Mesenchymal stem cell (in vitro differentiated cells and primary cell): ENCODE results near the gene CDC16.

ENCODE experiments used
- DNase-seq: peaks from one replicate; pipeline ENCODE4 v3.0.0-alpha.2; 2013
- H2AFZ ChIP-seq: one replicate; pipeline ENCODE4 v1.6.1; 2013; ENCODE audit warnings: low read depth, mild to moderate bottlenecking, control low read depth, inconsistent platforms, low read length, moderate library complexity
- H2AK5ac ChIP-seq: 2 replicates; pipeline ENCODE4 v1.6.1; 2013; ENCODE audit warnings: low read length, moderate library complexity, mild to moderate bottlenecking, inconsistent platforms; ENCODE audit not compliant: severe bottlenecking
- H2BK120ac ChIP-seq: one replicate; pipeline ENCODE4 v1.6.1; 2013; ENCODE audit warnings: low read depth, mild to moderate bottlenecking, inconsistent platforms, low read length, moderate library complexity
- H2BK12ac ChIP-seq, 2 experiments: one replicate each; pipeline ENCODE4 v1.6.1; 2013; ENCODE audit warnings: inconsistent platforms in 2 of 2, low read length in 2 of 2, mild to moderate bottlenecking in 2 of 2, moderate library complexity in 2 of 2, control low read depth in 1 of 2
- H2BK15ac ChIP-seq: one replicate; pipeline ENCODE4 v1.6.1; 2013; ENCODE audit warnings: mild to moderate bottlenecking, low read depth, inconsistent platforms; ENCODE audit not compliant: poor library complexity, severe bottlenecking
- H2BK5ac ChIP-seq: 2 replicates; pipeline ENCODE4 v1.6.1; 2013; ENCODE audit warnings: low read depth, mild to moderate bottlenecking, low read length, control low read depth, inconsistent platforms; ENCODE audit not compliant: poor library complexity, severe bottlenecking
- H3K14ac ChIP-seq, 2 experiments: one replicate each; pipeline ENCODE4 v1.6.1; 2013; ENCODE audit warnings: inconsistent platforms in 2 of 2, low read length in 2 of 2, control low read depth in 1 of 2, mild to moderate bottlenecking in 1 of 2, moderate library complexity in 1 of 2
- H3K18ac ChIP-seq, 2 experiments: one replicate each; pipeline ENCODE4 v1.6.1; 2013; ENCODE audit warnings: inconsistent platforms in 2 of 2, low read length in 2 of 2, control low read depth in 1 of 2, low read depth in 1 of 2, mild to moderate bottlenecking in 1 of 2
- H3K23ac ChIP-seq, 2 experiments: one replicate each; pipeline ENCODE4 v1.6.1; 2013; ENCODE audit warnings: inconsistent platforms in 2 of 2, low read length in 2 of 2, mild to moderate bottlenecking in 2 of 2, moderate library complexity in 2 of 2, control low read depth in 1 of 2
- H3K27ac ChIP-seq: 2 replicates; pipeline ENCODE4 v1.5.1; 2013; ENCODE audit warnings: mild to moderate bottlenecking, moderate library complexity, low read length, control low read depth, inconsistent platforms; ENCODE audit not compliant: poor library complexity, severe bottlenecking
- H3K27me3 ChIP-seq, 2 experiments: 2 replicates each; pipeline versions ENCODE4 v1.6.1 to v1.7.0; 2013; ENCODE audit warnings: low read length in 2 of 2, mild to moderate bottlenecking in 2 of 2, moderate library complexity in 2 of 2, control low read depth in 1 of 2, inconsistent platforms in 1 of 2; ENCODE audit not compliant: control insufficient read depth in 1 of 2, insufficient read depth in 1 of 2
- H3K36me3 ChIP-seq, 2 experiments: 2 replicates each; pipeline versions ENCODE4 v1.6.1 to v1.7.0; 2013; ENCODE audit warnings: low read length in 2 of 2, control low read depth in 1 of 2, inconsistent platforms in 1 of 2, low read depth in 1 of 2, mild to moderate bottlenecking in 1 of 2; ENCODE audit not compliant: insufficient read depth in 2 of 2, control insufficient read depth in 1 of 2
- H3K4ac ChIP-seq, 2 experiments: one replicate each; pipeline ENCODE4 v1.6.1; 2013; ENCODE audit warnings: inconsistent platforms in 2 of 2, low read length in 2 of 2, mild to moderate bottlenecking in 2 of 2, moderate library complexity in 2 of 2, control low read depth in 1 of 2, low read depth in 1 of 2
- H3K4me1 ChIP-seq: 2 replicates; pipeline ENCODE4 v1.6.1; 2013; ENCODE audit warnings: low read depth, low read length, control low read depth; ENCODE audit not compliant: control insufficient read depth, insufficient read depth
- H3K4me2 ChIP-seq: 2 replicates; pipeline ENCODE4 v1.6.1; 2013; ENCODE audit warnings: low read length, mild to moderate bottlenecking, inconsistent platforms; ENCODE audit not compliant: poor library complexity, severe bottlenecking
- H3K4me3 ChIP-seq, 2 experiments: 2 replicates each; pipeline versions ENCODE4 v1.5.1 to v1.7.0; 2013; ENCODE audit warnings: low read length in 2 of 2, mild to moderate bottlenecking in 2 of 2, control low read depth in 1 of 2, low read depth in 1 of 2; ENCODE audit not compliant: insufficient read depth in 1 of 2
- H3K79me1 ChIP-seq: replicated peaks from 2 replicates; pipeline ENCODE4 v1.6.1; 2013; ENCODE audit warnings: mild to moderate bottlenecking, control low read depth, low read length, inconsistent platforms; ENCODE audit not compliant: poor library complexity, severe bottlenecking
- H3K9ac ChIP-seq: 2 replicates; pipeline ENCODE4 v1.7.0; 2013; ENCODE audit warnings: mild to moderate bottlenecking, low read length, moderate library complexity
- H3K9me3 ChIP-seq: 2 replicates; pipeline ENCODE4 v1.7.0; 2013; ENCODE audit warnings: mild to moderate bottlenecking, low read length; ENCODE audit not compliant: control insufficient read depth
- H4K8ac ChIP-seq: one replicate; pipeline ENCODE4 v1.6.1; 2013; ENCODE audit warnings: inconsistent platforms, mild to moderate bottlenecking, low read length, moderate library complexity
- H4K91ac ChIP-seq: one replicate; pipeline ENCODE4 v1.6.1; 2013; ENCODE audit warnings: mild to moderate bottlenecking, low read length, inconsistent platforms
- WGBS: methylation state at CpG from one replicate; pipeline ENCODE4 v1.1.7; 2013; ENCODE audit warnings: mixed read lengths; 5-methylcytosine and 5-hydroxymethylcytosine counted together

The CDC16 gene

GRCh38 chr13:114282041-114282670, 47.5 kb downstream of the CDC16 start:
- H3K9ac ChIP-seq, result peak overlapping the region; percentile 94
- H3K4me2 ChIP-seq, result peak overlapping the region; percentile 73
- peak overlapping the region in 1 of 2 experiments; percentile 96 for H3K23ac ChIP-seq
- peaks cover 7% of the 10 kb centered on the region for H3K4me1 ChIP-seq
- H2BK12ac ChIP-seq, result no peak overlapping the region
- peak overlapping the region; percentile 61 for H4K91ac ChIP-seq
- peaks cover 19 to 49% of the 10 kb centered on the region in 2 experiments for H3K36me3 ChIP-seq
- no peaks in the 10 kb centered on the region for H3K9me3 ChIP-seq
- peak overlapping the region; percentile 91 for H2BK5ac ChIP-seq
- H3K18ac ChIP-seq, result peak overlapping the region; percentile 72 to 91
- peak overlapping the region; percentile 98 for H3K27ac ChIP-seq
- H2AFZ ChIP-seq, result peak overlapping the region; percentile 44
- WGBS, result under 1% methylated on average over 39 of the region's 50 CpGs
- H3K79me1 ChIP-seq, result peaks cover 2% of the 10 kb centered on the region
- no peaks in the 10 kb centered on the region for H3K27me3 ChIP-seq
- H2BK15ac ChIP-seq, result no peak overlapping the region
- no peak overlapping the region for H2BK120ac ChIP-seq
- H3K4ac ChIP-seq, result peak overlapping the region; percentile 87 to 88
- H4K8ac ChIP-seq, result peak overlapping the region; percentile 49
- DNase-seq, result peak; percentile 87
- peak overlapping the region; percentile 47 for H2AK5ac ChIP-seq
- H3K14ac ChIP-seq, result peak overlapping the region in 1 of 2 experiments; percentile 57
- H3K4me3 ChIP-seq, result peak overlapping the region; percentile 81 to 83

GRCh38 chr13:114283576-114283975, 48.9 kb downstream of the CDC16 start:
- H3K36me3 ChIP-seq, result peaks cover 28 to 51% of the 10 kb centered on the region in 2 experiments
- no peak overlapping the region for H4K8ac ChIP-seq
- 51% methylated on average over 1 of the region's 3 CpGs for WGBS
- no peak overlapping the region for H3K23ac ChIP-seq
- no peak overlapping the region for H3K27ac ChIP-seq
- no peak overlapping the region for H3K18ac ChIP-seq
- H2AK5ac ChIP-seq, result no peak overlapping the region
- no peak overlapping the region for H2BK120ac ChIP-seq
- peaks cover 15% of the 10 kb centered on the region for H3K4me1 ChIP-seq
- no peak overlapping the region for H3K14ac ChIP-seq
- peak overlapping the region; percentile 94 for H3K9ac ChIP-seq
- no peaks in the 10 kb centered on the region for H3K27me3 ChIP-seq
- no peak overlapping the region for H3K4me2 ChIP-seq
- H4K91ac ChIP-seq, result no peak overlapping the region
- H3K79me1 ChIP-seq, result peaks cover 7% of the 10 kb centered on the region
- H2BK5ac ChIP-seq, result no peak overlapping the region
- H3K9me3 ChIP-seq, result no peaks in the 10 kb centered on the region
- H3K4ac ChIP-seq, result no peak overlapping the region
- H2BK12ac ChIP-seq, result no peak overlapping the region
- H3K4me3 ChIP-seq, result no peak overlapping the region
- no peak overlapping the region for H2AFZ ChIP-seq
- DNase-seq, result peak; percentile 17
- no peak overlapping the region for H2BK15ac ChIP-seq

DNA sequence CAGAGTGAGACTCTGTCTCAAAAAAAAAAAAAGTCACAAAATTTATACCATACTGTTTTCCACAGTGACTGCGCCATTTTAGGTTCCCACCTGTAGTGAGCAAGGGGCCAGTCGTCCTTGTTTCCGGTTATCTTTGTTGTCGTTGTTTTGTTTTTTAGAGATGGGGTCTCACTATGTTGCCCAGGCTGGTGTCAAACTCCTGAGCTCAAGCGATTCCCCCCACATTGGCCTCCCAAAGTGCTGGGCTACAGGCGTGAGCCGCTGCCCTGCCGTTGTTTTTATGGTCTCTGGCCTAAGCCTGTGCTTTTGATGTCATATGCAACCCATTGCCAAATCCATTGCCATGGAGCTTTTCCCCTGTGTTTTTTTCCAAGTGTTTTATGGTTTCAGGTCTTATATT, 50.0 kb downstream of the CDC16 start:
- over 99% methylated on average over 8 of the region's 8 CpGs for WGBS
- no peak overlapping the region for H2BK120ac ChIP-seq
- no peak overlapping the region for H2BK5ac ChIP-seq
- H3K27ac ChIP-seq, result no peak overlapping the region
- no peak overlapping the region for H3K23ac ChIP-seq
- H3K79me1 ChIP-seq, result peaks cover 11% of the 10 kb centered on the region
- no peak overlapping the region for H2BK15ac ChIP-seq
- no peak overlapping the region for H3K4me2 ChIP-seq
- no peak overlapping the region for H3K4me3 ChIP-seq
- H3K27me3 ChIP-seq, result no peaks in the 10 kb centered on the region
- H2BK12ac ChIP-seq, result no peak overlapping the region
- no peak for DNase-seq
- no peak overlapping the region for H3K18ac ChIP-seq
- no peak overlapping the region for H2AFZ ChIP-seq
- no peak overlapping the region for H3K4ac ChIP-seq
- H4K8ac ChIP-seq, result no peak overlapping the region
- no peak overlapping the region for H3K14ac ChIP-seq
- no peaks in the 10 kb centered on the region for H3K9me3 ChIP-seq
- peaks cover 31 to 57% of the 10 kb centered on the region in 2 experiments for H3K36me3 ChIP-seq
- H4K91ac ChIP-seq, result no peak overlapping the region
- H3K4me1 ChIP-seq, result peaks cover 15% of the 10 kb centered on the region
- H2AK5ac ChIP-seq, result no peak overlapping the region
- H3K9ac ChIP-seq, result peak overlapping the region; percentile 44

GRCh38 chr13:114285166-114285808, 50.6 kb downstream of the CDC16 start:
- no peak overlapping the region for H3K14ac ChIP-seq
- WGBS, result 100% methylated on average over 1 of the region's 4 CpGs
- peaks cover 37 to 63% of the 10 kb centered on the region in 2 experiments for H3K36me3 ChIP-seq
- H3K23ac ChIP-seq, result no peak overlapping the region
- no peak overlapping the region for H2BK15ac ChIP-seq
- H2BK120ac ChIP-seq, result no peak overlapping the region
- H2BK12ac ChIP-seq, result no peak overlapping the region
- H3K27ac ChIP-seq, result no peak overlapping the region
- H3K4ac ChIP-seq, result no peak overlapping the region
- no peak overlapping the region for H2AK5ac ChIP-seq
- no peak overlapping the region for H2AFZ ChIP-seq
- H3K18ac ChIP-seq, result no peak overlapping the region
- DNase-seq, result peak; percentile 19
- H3K9ac ChIP-seq, result peak overlapping the region; percentile 44
- H3K79me1 ChIP-seq, result peaks cover 16% of the 10 kb centered on the region
- no peak overlapping the region for H2BK5ac ChIP-seq
- no peaks in the 10 kb centered on the region for H3K9me3 ChIP-seq
- H4K8ac ChIP-seq, result no peak overlapping the region
- H4K91ac ChIP-seq, result no peak overlapping the region
- peaks cover 15% of the 10 kb centered on the region for H3K4me1 ChIP-seq
- no peak overlapping the region for H3K4me2 ChIP-seq
- no peak overlapping the region for H3K4me3 ChIP-seq
- H3K27me3 ChIP-seq, result no peaks in the 10 kb centered on the region
